Neural crest cell (in vitro differentiated cells): ENCODE data around the gene TRABD2B. TPM values are rescaled to one million over a fixed set of nuclear protein-coding genes. Genes with fewer than 3 reads are reported as not detected.

Source experiments
- DNase-seq: peaks from one replicate; pipeline ENCODE4 v3.0.0; 2021; ENCODE audit warnings: low read depth, mixed read lengths, low spot score
- H3K27ac Mint-ChIP-seq: one replicate; pipeline ENCODE4 v1.8.0; 2021; ENCODE audit warnings: mild to moderate bottlenecking, mixed read lengths; ENCODE audit not compliant: unreplicated experiment
- H3K27me3 Mint-ChIP-seq: 2 replicates; pipeline ENCODE4 v1.8.0; 2021; ENCODE audit warnings: low read depth, mild to moderate bottlenecking, mixed read lengths
- H3K36me3 Mint-ChIP-seq: 2 replicates; pipeline ENCODE4 v1.8.0; 2021; ENCODE audit warnings: low read depth, mild to moderate bottlenecking, mixed read lengths
- H3K4me1 Mint-ChIP-seq: 2 replicates; pipeline ENCODE4 v1.8.0; 2021; ENCODE audit warnings: mixed read lengths
- H3K4me3 Mint-ChIP-seq: one replicate; pipeline ENCODE4 v1.8.0; 2021; ENCODE audit warnings: mild to moderate bottlenecking, mixed read lengths
- H3K9me3 Mint-ChIP-seq: 2 replicates; pipeline ENCODE4 v1.8.0; 2021; ENCODE audit warnings: mixed read lengths
- CTCF ChIP-seq: fragments of 200-600 bp; sonication (generic); conservative IDR thresholded peaks from 2 replicates; pipeline ENCODE4 v1.5.0; 2021; ENCODE audit warnings: antibody characterized with exemption, mild to moderate bottlenecking
- total RNA-seq: library from RNA; stranded (reverse); gene quantifications from 2 replicates; pipeline ENCODE4 v1.2.1, GENCODE V29; 2021

Gene TRABD2B
- total RNA-seq, 1 donor from 2014 or later, result 0.49 TPM

GRCh38 chr1:47711848-47712492 lies 285.2 kb downstream of the TRABD2B start:
- peaks cover 98% of the 10 kb centered on the region for H3K27me3 Mint-ChIP-seq
- peak overlapping the region; percentile 31 for H3K4me3 Mint-ChIP-seq
- no peaks in the 10 kb centered on the region for H3K36me3 Mint-ChIP-seq
- no peak for DNase-seq
- H3K9me3 Mint-ChIP-seq, result no peaks in the 10 kb centered on the region
- peaks cover 29% of the 10 kb centered on the region for H3K4me1 Mint-ChIP-seq
- TF ChIP-seq CTCF, result no peak
- no peak overlapping the region for H3K27ac Mint-ChIP-seq

GRCh38 chr1:47711184-47711847 lies 285.9 kb downstream of the TRABD2B start:
- no peak for DNase-seq
- no peak for TF ChIP-seq CTCF
- Mint-ChIP-seq H3K27ac (no peak overlapping the region), H3K4me1 (peaks cover 29% of the 10 kb centered on the region), H3K9me3 (no peaks in the 10 kb centered on the region), H3K27me3 (peaks cover 96% of the 10 kb centered on the region), H3K36me3 (no peaks in the 10 kb centered on the region), H3K4me3 (peak overlapping the region; percentile 31)

Other genes starting within 250 kb of the TRABD2B start
- not detected in 2 replicates for gene SLC5A9, start 225.3 kb upstream of the TRABD2B start, total RNA-seq